Measurements from ENCODE around the gene NOS3. TPM values are rescaled to one million over a fixed set of nuclear protein-coding genes. Genes with fewer than 3 reads are reported as not detected.

NOS3 gene
- total and polyA plus RNA-seq, 2 donors (not counting 3 experiments of a cell fraction or from before 2014, with no cell fraction given), result 82.8 to 95.1 TPM

DNA sequence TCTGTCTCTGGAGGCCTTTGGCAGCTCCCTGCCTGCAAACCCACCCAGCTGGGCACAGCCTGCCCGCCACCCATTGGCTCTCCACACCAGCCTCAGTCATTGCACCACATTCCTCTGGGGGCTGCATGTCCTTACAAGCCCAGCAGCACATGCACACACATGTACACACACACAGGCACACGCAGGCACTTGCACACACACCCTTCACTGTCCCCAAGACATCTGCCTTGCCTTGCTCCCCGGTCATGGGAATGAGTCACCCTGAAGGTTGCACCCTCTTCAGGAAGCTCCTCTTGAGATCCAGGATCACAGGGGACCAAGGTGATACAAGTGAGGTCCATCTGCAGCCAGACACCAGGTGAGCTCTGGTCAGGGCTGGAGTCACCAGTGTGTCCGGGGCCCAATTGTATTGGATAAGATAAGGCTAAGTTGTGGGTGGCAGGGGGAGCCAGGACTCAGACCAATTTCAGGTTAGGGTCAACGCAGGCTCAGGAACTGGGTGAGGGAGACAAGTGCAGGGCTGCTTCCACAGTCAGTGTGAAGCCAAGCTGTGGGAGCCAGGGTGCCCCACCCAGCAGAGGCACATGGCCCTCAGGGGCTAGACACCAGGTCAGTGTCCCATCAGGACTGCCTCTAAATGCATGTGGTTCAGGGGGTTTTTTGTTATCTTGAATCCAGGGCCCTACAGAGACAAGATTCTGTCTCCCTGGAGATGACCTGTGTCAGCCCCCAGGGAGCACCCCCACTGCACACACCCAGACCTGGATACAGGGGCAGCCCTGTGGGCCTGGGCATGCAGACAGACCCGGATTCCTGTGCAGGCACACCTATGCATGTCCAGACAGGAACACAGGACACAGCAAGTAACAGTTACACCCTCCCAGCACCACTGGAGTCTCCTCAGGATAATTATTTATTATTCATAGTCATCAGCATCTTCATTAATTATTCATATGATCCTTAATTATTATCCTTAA lies 46.5 kb upstream of the NOS3 start:
- no TSS peak for BruUV-seq (replicated peaks)

More for the DNA sequence above, 46.5 kb upstream of the NOS3 start:
- POLR2A ChIA-PET, result no interaction called here
- Histone ChIP-seq H3K36me3 (ENCODE audit: control insufficient read depth in 2 of 2, extremely low read depth in 1 of 2, insufficient read depth in 2 of 2, low read length in 2 of 2) (no peaks in the 10 kb centered on the region), H3K9me3 (replicated peaks; ENCODE audit: control insufficient read depth, insufficient read depth, low read length) (no peaks in the 10 kb centered on the region), H3K4me1 (ENCODE audit: control insufficient read depth, extremely low read depth, insufficient read depth, low read length) (no peaks in the 10 kb centered on the region), H3K4me3 (replicated peaks in 1 of 3; ENCODE audit: insufficient read depth in 1 of 3, low read depth in 1 of 3, low read length in 3 of 3) (no peak overlapping the region), H4K20me1 (replicated peaks; ENCODE audit: control insufficient read depth, extremely low read depth, insufficient read depth, low read length) (no peaks in the 10 kb centered on the region), H2AFZ (ENCODE audit: low read depth, low read length) (no peak overlapping the region), H3K27me3 (ENCODE audit: control insufficient read depth in 2 of 2, insufficient read depth in 2 of 2, low read length in 2 of 2) (peaks cover 7 to 13% of the 10 kb centered on the region in 2 experiments), H3K9me1 (replicated peaks; ENCODE audit: control insufficient read depth, extremely low read depth, insufficient read depth, low read length) (no peaks in the 10 kb centered on the region), H3K4me2 (ENCODE audit: insufficient read depth, low read length) (no peak overlapping the region), H3K9ac (replicated peaks; ENCODE audit: extremely low read depth, insufficient read depth, low read length) (no peak overlapping the region), H3K79me2 (ENCODE audit: control insufficient read depth, insufficient read depth, low read length) (no peaks in the 10 kb centered on the region), H3K27ac (ENCODE audit: insufficient read depth, low read depth, low read length) (no peak overlapping the region)
- dilution Hi-C loops (cut with MboI; ENCODE audit: extremely low pct_ligation_motif_present, low sequenced_read_pairs) (no loop called here), intact Hi-C loops (cut with micrococcal nuclease) (loop anchor here (5.0 kb wide), 1 partner anchor 42 kb away; no protein-coding TSS in a partner anchor)
- CTCF ChIA-PET, result no interaction called here
- FAIRE-seq (no peak), DNase-seq (ENCODE audit: low read depth, low spot score) (no peak)
- TF ChIP-seq GATA2 (IDR thresholded peaks at IDR 0.05; ENCODE audit: insufficient read depth, insufficient read length, low read depth, low read length) (no peak), POLR2A (IDR thresholded peaks at IDR 0.05; ENCODE audit: low read depth, low read length) (no peak), JUN (IDR thresholded peaks at IDR 0.05; ENCODE audit: borderline replicate concordance, insufficient read depth, insufficient read length, low read depth) (no peak), POLR2AphosphoS5 (IDR thresholded peaks at IDR 0.05; ENCODE audit: insufficient read depth, low read depth, low read length) (no peak), FOS (IDR thresholded peaks at IDR 0.05; ENCODE audit: borderline replicate concordance, insufficient read depth, low read length) (no peak), EZH2 (IDR thresholded peaks at IDR 0.05; ENCODE audit: borderline replicate concordance, low read depth, low read length, severe bottlenecking) (no peak), MYC (IDR thresholded peaks at IDR 0.05; ENCODE audit: low read depth, low read length) (no peak)
- TF ChIP-seq, protein P1, sequence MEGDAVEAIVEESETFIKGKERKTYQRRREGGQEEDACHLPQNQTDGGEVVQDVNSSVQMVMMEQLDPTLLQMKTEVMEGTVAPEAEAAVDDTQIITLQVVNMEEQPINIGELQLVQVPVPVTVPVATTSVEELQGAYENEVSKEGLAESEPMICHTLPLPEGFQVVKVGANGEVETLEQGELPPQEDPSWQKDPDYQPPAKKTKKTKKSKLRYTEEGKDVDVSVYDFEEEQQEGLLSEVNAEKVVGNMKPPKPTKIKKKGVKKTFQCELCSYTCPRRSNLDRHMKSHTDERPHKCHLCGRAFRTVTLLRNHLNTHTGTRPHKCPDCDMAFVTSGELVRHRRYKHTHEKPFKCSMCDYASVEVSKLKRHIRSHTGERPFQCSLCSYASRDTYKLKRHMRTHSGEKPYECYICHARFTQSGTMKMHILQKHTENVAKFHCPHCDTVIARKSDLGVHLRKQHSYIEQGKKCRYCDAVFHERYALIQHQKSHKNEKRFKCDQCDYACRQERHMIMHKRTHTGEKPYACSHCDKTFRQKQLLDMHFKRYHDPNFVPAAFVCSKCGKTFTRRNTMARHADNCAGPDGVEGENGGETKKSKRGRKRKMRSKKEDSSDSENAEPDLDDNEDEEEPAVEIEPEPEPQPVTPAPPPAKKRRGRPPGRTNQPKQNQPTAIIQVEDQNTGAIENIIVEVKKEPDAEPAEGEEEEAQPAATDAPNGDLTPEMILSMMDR (IDR thresholded peaks at IDR 0.05; ENCODE audit: extremely low read depth in 1 of 2, insufficient read depth in 1 of 2, low read depth in 1 of 2, low read length in 2 of 2), result no peak
- TF ChIP-seq, protein P2, sequence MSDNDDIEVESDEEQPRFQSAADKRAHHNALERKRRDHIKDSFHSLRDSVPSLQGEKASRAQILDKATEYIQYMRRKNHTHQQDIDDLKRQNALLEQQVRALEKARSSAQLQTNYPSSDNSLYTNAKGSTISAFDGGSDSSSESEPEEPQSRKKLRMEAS (IDR thresholded peaks at IDR 0.05; ENCODE audit: insufficient read depth, insufficient read length), result no peak
